Activated gamma-delta T cell treated with Interleukin-2 at 50 U/mL for 16 hours (primary cell): ENCODE data around the gene CCDC13.
A peak's percentile ranks its signal among the peaks of the same experiment; 100 is the strongest.

ENCODE experiments used
- DNase-seq: peaks from one replicate; pipeline ENCODE4 v3.0.0-alpha.2; 2020

The CCDC13 gene

DNA sequence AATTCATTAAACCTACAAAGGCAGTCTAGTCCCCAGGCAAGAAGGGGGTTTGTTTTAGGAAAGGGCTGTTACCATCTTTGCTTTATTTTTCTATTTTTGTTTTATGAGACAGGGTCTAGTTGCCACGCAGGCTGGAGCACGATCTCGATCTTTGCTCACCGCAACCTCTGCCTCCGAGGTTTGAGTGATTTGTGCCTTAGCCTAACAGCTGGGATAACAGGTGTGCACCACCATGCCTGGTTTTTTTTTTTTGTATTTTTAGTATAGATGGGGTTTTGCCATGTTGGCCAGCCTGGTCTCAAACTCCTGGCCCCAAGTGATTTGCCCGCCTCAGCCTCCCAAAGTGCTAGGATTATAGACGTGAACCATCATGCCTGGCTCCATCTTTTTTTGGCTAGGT is 26.3 kb upstream of the CCDC13 start:
- DNase-seq, result no peak

DNA sequence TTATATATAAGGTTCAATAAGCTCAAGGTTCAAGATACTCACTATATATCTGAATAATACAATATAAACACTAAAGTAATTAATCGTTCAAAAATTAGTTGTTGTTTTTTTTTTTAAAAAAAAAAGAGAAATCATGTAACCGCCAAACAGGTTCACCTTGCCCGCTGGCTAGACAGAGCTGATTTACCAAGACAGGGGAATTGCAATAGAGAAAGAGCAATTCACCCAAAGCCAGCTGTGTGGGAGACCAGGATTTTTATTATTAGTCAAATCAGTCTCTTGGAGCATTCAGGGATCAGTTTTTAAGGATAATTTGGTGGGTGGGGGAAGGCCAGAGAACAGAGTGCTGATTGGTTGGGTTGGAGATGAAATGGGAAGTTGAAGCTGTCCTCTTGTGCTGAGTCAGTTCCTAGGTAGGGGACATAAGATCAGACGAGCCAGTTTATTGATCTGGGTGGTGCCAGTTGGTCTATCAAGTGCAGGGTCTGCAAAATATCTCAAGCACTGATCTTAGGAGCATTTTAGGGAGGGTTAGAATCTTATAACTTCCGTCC is 23.4 kb upstream of the CCDC13 start:
- DNase-seq, result no peak

DNA sequence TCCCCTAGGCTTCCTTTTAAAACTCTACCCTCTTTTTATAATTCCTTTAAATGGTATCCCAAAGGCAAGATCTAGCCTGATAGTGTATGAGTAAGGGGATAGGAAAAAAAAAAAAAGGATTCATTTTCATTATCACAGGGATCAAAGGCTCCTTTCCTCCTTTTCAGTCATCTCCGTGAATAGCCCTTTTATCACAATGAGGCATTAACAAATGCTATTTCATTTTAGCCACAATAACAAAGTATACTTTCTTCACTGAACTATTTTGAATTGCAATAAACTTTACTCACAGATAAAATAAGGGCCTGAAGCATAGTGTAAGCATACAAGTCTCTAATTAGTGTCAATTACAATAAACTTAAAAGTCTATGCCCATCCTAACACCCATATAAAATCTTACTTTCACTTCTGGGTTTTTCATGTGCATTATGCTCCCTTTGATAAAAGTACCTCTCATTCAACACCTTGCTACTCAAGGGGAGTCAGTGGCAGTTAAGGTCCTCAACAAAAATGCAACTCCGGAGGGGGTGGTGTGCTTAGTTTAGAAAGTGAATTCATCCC is 22.6 kb upstream of the CCDC13 start:
- DNase-seq, result no peak

DNA sequence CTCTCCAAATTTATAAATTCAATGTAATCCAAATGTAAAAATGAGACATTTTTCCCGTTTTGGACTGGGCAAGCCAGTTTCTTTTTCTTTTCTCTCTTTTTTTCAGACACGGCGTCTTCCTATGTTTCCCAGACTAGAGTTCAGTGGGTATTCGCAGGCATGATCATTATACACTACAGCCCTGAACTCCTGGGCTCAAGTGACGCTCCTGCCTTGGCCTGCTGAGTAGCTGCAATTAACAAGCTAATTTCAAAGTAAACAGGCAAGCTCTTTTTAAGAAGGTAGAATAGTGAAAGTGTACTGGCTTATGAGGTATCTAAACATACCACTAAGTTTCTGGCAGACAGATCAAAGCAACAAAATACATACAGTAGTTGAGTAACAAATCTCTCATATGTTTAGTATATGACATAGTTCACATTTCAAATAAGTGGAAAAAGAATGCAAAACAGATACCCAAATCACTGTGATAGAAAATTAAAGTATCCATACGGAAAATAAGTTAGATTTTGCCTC is 17.7 kb upstream of the CCDC13 start:
- no peak for DNase-seq

DNA sequence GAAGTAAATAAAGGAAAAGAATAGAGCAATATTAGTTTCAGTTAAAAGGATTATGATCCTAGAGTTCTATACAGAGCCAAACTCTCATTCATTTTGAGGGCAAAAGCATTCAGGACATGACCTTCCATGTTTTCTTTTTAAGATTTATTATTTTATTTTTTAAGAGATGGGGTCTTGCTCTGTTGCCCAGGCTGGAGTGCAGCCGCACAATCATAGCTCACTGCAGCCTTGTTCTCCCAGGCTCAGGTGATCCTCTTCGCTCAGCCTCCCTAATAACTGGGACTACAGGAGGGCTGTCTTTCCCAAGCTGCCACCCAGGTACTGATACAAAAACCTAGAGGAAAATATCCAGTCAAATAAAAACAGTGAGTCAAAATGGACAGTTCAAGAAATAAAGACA is 13.6 kb upstream of the CCDC13 start:
- DNase-seq, result no peak

DNA sequence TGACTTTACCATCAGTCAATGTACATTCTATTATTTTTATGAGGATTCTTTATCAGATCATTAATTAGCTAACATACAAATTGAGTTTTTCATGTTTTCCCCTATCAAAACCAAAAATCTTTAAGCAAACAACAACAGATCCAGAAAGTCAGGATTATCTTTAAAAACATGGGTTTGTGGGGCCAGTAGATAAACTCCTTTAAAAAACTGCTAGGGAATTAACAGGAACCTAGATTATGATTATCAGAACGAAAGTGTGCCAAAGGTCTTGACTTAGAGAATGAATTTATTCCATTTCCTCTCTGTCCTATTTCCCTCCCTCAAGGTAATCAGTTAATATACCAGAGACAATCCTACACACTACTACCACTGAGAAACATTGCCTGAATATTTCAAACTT is 13.2 kb upstream of the CCDC13 start:
- DNase-seq, result no peak

DNA sequence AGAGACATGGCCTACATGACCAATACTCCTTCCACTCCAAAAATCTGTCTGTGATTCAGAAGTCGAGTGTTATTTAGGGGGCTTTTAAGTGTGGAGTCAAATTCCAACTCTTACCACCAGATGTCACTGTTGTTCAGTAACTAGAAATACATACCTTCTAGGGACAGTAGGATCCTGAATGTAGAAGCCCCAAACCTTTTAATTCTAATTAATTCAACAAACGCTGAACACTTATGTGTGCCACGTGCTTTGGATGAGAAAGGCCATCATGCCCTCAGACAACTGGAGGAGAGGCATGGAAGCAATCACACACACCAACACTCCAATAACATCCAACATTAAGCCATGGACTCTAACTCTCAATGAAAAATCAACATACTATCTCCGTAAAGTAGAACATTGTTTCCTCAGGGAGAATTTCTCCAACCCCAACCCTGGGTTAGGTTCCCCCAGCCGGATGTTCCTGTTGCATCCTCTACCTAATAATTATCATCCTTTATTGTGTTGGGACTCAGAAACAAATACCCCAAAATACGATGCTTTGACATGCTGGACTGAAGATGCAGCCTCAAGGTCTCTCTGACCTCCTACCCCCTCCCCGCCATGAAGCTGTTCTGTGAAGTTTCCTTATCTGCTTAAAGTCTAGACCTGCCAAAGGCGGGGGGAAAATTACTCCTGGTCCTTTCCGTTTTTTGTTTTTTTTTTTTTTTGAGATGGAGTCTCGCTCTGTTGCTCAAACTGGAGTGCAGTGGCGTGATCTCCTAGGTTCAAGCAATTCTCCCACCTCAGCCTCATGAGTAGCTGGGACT is 8.0 kb upstream of the CCDC13 start:
- DNase-seq, result peak; percentile 14

DNA sequence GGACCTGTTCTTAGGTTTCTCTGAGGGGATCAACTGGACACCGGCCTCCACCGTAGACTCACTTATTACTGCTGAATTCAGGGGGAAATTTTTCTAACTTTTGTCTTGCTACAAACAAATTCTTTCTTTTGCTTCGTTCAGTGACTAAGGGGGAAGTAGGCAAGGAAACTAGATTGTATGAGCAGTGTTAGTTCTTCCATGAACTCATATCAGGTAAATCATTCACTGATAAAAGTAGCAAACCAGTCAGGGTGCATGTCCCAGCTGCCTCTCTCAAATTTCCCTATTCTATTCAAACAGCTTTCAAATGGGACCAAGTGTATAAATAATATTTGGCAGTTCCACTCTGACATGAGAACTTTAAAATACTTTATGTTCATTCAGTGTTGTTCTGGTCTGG is 7.3 kb upstream of the CCDC13 start:
- DNase-seq, result no peak

DNA sequence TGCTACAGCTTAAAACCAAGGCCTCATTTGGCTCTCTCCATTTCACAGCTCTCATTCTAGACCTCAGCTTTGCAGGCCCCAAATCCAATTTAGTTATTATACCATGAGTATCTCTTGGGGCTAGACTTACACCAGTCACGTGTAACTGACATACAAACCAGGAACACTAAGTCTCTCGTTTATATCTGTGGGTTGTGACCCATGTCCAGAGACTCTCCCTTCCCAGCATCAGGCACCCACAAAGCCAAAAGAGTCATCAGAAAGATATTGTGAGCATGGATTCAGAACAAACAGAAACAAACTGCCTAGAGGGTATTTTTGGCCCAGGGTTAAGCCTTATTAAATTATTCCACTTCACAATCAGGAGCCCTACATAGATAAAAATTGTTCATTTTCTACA is 5.6 kb upstream of the CCDC13 start:
- no peak for DNase-seq

DNA sequence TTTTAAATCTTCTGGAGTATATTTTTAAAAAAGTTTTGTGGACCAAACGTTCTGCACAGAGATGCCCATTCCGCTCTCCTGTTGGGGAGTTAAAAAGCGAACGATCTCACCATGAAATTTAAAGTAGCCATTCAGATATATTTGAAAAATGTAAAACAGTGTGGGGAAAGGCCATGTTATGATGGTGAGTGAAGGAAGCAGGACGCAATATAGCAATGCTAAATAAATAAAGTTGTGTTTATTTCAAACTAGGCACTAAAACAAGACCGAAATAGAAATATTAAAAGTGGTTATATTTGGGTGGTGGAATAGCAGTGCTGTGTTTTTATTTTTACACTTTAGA is 327 bp upstream of the CCDC13 start:
- no peak for DNase-seq

DNA sequence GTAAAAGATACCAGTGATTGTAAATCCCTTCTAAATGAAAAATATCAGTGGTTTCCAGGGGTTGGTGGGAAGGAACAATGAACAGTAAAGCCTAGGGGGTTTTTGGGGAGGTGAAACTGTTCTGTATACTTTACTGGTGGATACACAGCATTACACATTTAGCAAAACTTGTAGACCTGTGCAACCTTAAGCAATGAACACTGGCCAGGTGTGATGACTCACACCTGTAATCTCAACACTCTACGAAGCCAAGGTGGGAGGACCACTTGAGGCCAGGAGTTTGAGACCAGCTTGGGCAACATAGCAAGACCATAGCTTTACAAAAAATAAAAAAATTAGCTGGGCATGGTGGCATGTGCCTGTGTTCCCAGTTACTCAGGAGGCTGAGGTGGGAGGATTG is 1.8 kb downstream of the CCDC13 start:
- no peak for DNase-seq

DNA sequence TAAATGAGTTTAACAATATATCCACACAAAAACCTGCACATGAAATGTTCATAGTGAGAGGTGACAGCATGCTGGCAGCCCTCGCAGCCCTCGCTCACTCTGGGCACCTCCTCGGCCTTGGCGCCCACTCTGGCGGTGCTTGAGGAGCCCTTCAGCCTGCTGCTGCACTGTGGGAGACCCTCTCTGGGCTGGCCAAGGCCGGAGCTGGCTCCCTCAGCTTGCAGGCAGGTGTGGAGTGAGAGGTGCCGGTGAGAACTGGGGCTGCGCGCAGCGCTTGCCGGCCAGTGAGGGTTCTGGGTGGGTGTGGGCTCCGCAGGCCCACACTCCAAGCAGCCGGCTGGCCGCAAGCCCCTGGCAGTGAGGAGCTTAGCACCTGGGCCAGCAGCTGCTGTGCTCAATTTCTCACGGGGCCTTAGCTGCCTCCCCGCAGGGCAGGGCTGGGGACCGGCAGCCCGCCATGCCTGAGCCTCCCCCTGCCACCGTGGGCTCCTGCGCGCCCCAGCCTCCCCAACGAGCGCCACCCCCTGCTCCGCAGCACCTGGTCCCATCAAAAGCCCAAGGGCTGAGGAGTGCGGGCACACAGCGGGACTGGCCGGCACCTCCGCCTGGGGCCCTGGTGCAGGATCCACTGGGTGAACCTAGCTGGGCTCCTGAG is 3.4 kb downstream of the CCDC13 start:
- no peak for DNase-seq

DNA sequence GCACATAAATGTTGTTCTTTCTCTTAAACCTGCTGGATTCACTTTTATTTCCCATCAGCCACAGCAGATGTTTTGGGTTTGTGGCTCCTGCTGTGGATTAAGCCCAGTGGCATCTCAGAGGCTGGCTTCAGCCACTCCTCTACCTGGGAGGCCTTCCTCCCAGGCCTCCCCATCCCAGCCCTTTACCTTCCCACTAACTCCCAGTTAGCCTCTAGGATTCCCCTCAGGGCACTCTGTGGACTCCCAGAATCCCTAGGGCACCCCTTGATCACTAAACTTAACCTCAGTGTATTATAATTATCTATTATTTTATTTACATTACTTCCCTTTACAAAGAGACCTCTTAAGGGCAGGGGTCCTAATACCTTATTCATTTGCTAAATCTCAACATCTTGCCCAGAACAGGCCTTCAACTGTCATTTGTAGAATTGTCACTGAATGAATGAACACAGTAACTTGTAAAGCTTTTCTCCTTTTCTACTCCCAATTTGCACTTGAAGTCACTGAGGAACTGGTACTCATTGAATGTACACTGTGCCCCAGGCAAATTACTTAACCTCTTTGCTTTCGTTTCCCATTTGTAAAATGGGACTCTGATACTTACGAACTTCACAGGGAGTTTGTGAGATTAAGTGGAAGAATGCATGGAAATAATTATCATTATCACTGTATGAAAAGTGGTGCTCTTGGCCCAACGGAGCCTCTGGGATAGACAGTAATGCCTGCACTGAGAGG is 8.3 kb downstream of the CCDC13 start:
- DNase-seq, result no peak

DNA sequence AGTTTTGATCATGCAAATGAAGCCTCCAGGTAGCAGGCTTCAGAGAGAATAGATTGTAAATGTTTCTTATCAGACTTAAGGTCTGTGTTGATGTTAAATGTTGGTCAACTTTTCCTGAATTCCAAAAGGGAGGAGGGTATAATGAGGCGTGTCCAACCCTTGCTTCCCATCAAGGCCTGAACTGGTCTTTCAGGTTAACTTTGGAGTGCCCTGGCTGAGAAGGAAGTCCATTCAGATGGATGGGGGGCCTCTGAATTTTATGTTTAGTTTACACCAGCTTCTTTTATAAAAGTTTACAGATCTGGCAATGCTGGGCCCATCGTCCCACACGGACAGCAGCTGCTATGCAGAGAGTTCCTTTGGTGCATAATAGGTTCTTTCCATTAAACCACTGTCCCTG is 8.9 kb downstream of the CCDC13 start:
- DNase-seq, result no peak

DNA sequence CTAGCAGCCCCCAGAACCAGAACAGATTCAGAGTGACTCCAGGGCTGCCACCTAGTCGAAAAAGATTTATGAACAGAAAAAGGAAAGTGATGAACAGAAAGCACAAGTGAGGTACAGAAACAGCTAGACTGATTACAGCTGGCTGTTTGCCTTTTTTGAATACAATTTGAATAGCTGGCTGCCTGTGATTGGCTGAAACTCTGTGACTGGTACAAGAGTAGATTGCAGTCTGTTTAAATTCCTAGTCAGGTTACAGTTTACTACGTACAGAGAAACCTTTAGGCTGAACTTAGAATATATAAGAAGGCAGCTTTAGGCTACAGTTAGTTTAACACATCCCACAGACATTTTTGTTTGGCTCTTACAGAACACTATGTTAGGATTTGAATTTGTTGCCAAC is 10.0 kb downstream of the CCDC13 start:
- DNase-seq, result no peak

DNA sequence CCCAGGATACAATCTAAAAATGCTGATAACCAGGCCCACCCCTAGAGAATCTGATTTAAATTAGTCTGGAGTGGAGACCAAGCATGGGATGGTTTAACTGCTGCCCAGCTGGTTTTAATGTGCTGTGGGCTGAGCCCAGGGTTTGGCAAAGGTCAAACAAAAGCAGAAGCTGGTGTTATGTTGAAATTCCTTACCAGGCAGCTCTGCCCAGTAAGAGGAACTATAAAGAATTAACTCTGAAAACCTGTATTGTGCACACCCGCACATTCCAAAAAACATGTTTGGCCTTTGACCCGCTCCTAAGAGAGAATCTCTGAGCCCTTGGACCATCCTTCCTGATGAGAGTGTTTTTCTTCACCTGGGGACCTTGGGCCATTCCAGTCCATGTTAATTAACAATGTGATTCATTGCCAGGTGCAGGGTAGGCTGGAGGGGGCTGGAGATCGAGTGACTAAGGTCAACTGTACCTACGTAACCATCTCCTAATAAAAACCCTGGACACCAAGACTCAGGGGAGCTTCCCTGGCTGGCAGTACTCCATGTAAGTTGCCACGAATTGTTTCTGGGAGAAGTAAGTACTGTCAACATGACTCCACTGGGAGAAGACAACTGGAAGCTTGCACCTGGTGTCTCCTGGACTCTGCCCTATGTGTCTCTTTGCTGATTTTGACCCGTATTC is 10.9 kb downstream of the CCDC13 start:
- DNase-seq, result no peak

DNA sequence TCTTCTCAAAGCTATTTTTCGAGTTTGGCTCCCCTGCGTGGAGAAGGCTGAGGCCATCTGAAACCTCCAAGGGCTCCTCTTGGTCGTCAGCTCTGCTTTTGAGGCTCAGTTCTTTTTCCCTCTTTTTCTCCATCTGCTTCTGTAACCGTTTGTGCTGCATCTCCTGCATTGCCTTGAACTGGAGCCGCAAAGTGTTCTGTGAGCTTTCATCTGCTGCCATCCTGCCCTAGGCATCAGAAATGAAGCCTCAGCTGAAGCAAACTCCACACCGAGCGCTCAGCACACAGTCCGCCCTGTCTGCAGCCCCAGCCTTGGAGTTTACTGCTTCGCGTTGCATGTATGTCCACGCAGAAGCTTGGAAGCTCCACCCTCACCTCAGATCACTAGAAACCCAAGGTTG is 14.9 kb downstream of the CCDC13 start:
- DNase-seq, result no peak

DNA sequence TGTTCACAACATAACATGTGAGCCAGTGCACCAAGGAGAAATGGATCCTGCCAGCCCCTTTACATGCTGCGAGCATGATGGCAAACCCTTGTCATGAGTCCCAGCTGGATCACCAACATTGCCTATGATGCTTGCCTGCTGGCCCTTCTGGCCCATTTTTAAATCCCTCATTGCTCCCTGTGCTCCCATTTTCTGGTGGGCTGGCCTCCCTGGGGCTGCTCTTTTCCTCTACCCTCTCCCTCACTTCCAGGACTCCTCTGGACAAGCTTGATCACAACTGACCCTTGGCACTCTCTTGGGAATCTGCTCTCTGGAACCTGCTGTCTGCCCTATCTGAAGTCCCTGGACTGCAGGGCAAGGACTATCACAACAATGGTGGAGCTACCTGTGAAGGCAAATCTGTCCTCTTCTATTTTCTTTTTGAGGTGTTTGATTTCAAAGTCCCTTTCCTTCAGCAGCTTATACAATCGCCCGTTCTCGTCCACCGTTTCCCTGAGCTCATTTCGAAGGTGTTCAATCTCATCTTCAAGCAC is 16.3 kb downstream of the CCDC13 start:
- no peak for DNase-seq

DNA sequence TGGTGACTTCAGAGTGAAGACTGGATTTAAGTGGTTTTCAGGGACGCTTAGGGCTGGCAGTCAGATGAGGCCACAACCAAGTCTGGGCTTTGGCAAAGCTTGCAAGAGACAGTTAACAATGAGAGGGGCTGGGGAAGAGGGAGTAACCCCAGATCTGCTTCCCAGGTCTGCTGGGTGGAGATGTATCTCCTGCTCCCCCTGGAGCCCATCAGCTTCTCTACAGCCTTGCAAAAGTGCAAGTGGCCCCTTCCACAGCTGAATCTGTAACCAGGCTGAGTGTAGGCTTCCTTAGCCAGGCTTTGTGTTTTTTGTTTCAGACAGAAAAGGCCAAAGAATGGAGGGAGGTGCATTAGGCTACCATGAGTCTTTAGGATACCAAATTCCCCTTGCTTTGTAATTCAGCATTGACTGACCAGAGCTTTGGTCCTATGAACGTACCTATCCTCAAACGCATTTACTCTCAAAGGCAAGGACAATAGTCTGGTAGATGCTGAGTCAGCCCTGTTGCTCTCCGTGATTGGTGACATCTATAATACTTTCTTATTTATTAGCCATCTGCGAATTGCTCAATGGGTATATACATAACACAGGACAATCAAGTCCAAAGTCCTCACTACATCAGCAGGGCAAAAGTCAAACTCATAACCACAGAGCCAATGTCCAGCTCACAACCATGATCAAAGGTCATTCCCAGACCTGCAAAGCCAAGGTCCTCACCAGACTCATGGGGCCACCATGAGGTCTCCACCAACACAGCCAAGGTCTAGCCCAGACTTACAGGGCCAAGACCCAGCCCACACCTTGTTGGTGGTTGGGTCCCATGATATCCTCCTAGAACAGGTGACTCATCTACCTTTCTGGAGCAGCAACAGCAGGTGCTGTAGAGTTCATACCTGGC is 17.1 kb downstream of the CCDC13 start:
- no peak for DNase-seq

DNA sequence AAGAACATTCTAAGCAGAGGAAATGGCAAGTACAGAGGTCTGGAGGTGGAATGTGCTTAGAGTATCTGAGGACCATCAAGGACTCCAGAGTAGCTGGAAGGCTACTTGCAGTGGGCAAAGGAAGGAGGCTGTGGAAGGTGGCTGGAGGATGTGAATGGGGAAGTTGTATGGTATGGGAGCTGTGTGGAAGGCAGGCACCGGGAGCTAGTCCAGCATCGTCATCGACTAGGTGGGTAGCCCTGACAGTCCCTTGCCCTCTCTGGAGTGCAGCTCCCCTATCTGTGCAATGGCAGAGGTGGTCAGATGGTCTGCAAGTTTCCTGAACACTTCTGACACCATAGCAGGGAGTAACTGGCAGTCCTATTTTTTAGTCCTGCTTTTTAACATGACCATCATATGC is 19.3 kb downstream of the CCDC13 start:
- DNase-seq, result no peak

DNA sequence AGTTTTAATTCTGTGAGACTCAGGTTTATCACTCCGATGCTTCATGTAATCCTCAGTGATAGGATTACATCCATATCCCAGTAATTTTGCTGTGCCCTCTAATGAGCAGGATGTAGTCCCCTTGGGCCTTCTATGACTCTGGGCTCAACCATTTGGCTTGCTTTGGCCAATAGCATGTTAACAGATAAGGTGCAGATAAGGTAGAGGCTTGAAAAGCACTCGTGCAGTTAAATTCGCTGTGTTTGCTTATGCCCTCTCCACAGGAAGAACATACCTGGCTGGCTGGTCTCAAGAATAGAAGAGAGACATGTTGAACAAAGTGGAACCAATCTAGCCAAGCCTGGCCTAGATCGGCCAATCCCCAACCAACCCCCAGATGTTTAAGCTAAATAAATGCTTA is 20.1 kb downstream of the CCDC13 start:
- no peak for DNase-seq
